Glomerular endothelial cell (primary cell): ENCODE data around the gene NOVA1. TPM values are rescaled to one million over a fixed set of nuclear protein-coding genes. Genes with fewer than 3 reads are reported as not detected.
"Not testable (repeated sequence)": the region's sequence is repeated elsewhere in the genome, so short reads cannot be mapped to it uniquely, and the experiment has no call there.

Experiments
- DNase-seq: peaks from one replicate; pipeline ENCODE4 v3.0.0-alpha.2; 2011; ENCODE audit warnings: low read depth, low spot score; ENCODE audit errors: extremely low read depth
- total RNA-seq: library from RNA; depleted of rRNA; stranded (reverse); fragments of >200 nt; gene quantifications from 2 replicates; pipeline ENCODE4 v1.2.3, GENCODE V29; 2015

The NOVA1 gene, protein sequence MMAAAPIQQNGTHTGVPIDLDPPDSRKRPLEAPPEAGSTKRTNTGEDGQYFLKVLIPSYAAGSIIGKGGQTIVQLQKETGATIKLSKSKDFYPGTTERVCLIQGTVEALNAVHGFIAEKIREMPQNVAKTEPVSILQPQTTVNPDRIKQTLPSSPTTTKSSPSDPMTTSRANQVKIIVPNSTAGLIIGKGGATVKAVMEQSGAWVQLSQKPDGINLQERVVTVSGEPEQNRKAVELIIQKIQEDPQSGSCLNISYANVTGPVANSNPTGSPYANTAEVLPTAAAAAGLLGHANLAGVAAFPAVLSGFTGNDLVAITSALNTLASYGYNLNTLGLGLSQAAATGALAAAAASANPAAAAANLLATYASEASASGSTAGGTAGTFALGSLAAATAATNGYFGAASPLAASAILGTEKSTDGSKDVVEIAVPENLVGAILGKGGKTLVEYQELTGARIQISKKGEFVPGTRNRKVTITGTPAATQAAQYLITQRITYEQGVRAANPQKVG
- total RNA-seq, result 0.87 and 4.5 TPM in 2 replicates

DNA sequence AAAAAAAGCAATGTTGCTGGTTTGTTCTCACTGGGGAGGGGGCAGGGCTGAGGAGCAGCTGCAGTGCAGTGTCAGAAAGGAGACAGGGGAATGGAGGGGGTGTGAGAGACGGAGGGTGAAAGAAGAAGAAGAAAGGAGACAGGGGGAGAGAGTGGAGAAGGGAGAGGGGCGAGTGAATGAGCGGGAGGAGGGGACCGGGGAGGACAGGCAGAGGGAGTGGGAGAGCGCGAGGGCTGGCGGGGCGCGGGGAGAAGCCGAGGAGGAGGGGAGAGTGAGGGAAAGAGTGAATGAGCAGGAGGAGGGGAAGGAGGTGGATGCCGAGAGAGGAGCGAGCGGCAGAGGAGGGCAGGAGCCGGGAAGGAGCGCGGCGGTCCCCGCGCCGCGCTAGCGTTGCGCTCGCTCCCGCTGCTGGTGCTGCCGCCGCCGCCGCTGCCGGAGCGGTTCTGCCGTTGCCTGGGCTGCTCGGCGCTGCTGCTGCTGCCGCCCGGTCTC is at the start of gene NOVA1:
Gene NOVA1, minus strand, starts transcription at position 445 of the 492 bp plus-strand sequence. CDS start 597 bp downstream, outside the sequence.
- no peak for DNase-seq

DNA sequence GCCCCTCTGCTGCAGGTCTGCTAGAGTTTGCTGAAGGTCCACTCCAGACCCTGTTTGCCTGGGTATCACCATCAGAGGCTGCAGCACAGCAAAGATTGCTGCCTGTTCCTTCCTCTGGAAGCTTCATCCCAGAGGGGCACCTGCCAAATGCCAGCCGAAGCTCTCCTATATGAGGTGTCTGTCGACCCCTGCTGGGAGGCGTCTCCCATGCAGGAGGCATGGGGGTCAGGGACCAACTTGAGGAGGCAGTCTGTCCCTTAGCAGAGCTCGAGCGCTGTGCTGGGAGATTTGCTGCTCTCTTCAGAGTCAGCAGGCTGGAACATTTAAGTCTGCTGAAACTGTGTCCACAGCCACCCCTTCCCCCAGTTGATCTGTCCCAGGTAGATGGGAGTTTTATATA is 47.2 kb upstream of the NOVA1 start:
- DNase-seq, result not testable (repeated sequence)

DNA sequence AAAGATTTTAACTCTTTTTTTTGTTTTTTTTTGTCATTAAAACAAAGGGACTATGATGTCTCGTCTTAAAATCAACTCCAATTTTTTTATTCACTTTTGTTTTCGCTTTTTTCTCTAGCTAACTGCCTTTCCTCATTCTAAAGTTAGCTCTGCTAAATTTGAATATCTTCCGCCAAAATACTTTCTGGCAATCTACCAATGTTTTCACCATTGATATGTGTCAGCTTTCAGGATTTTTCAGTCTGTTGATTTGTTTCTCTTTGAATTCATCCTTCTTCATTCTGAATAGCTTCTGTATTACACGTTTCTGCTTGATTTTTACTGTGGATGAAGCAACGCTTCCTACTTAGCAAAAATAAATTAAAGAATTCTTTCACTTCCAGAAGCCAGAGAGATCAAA is 38.7 kb upstream of the NOVA1 start:
- no peak for DNase-seq

DNA sequence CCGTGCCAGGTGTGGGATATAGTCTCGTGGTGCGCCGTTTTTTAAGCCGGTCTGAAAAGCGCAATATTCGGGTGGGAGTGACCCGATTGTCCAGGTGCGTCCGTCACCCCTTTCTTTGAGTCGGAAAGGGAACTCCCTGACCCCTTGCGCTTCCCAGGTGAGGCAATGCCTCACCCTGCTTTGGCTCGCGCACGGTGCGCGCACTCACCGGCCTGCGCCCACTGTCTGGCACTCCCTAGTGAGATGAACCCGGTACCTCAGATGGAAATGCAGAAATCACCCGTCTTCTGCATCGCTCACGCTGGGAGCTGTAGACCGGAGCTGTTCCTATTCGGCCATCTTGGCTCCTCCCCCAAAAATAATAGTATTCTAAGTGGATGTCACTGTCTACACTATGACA is 37.1 kb upstream of the NOVA1 start:
- DNase-seq, result not testable (repeated sequence)

DNA sequence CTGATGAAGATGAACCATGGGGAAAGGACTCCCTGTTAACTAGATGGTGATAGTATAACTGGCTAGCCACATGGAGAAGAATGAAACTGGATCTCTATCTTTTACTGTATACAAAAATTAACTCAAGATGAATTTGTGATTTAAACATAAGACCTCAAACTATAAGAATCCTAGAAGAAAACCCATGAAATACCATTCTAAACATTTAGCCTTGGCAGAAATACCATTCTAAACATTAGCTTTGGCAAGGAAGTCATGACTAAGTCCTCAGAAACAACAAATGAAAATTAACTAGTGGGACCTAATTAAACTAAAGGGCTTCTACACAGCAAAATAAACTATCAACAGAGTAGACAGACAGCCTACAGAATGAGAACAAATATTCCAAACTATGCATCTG is 28.4 kb upstream of the NOVA1 start:
- no peak for DNase-seq

DNA sequence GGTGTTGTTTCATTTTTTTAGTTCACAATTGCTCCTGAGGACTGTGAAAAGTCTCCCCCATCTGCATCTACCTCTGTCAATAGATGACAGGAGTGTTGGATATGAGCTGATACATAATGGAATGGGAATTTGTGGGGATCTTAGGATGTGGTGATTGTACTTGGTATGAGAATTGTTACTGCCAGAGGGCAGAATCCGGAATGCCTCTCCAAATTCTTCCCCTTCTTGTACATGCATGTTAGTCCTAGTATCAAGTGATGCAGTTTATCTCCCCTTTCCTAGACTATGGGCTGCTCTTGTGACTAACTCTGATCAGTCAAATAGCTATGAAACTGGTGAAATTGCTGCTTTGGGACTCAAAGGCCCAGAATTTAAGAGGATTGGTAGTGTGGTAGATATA is 24.8 kb upstream of the NOVA1 start:
- no peak for DNase-seq

DNA sequence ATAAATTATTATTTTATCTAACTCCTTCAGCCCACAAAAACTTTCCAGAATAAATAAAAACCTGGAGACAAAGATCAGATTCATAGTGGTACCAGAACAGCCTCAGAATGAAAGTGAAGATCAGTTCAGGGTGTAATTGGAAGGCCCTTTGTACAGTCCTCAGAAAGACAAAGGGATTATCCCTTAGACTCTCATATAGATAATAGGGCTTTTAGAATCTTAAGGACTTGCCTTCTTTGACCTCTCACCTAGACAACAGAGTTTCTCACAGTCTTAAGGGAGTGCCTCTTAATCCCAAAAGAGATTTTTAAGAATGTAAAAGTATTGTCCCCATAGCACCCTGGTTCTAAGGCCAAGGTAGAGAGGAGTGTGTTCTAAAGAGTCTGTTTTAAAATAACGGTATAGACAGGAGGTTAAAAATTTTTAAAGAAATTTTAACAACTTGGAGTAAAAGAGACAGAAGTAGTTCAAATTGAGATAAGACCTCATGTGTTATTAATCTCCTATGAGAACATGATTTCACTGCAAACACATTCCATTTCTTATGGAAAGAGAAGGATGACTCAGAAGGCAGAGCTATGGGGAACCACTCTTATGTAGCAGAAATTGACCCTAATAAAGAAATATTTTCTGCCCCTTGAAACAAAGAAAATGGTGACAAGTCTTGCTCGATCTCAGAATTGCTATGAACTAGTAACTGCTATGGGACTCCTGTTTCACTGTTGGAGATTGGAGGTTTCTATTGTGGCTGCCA is 24.2 kb upstream of the NOVA1 start:
- no peak for DNase-seq

DNA sequence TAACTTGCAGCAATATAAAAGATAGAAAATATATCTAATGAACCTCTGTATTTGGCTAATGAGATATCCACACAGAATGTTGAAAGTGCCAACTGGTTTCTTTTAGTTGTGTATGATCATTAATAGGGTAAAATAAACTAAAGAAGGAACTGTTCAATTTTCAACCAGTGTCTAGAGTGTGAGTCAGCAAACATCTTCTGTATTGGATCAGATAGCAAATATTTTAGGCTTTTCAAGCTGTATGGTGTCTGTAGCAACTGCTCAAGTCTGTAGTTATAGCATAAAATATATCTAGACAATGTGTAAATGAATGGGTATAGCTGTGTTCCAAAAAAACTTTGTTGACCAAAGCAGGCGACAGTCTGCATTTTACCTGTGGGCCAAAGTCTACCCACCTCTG is 23.5 kb upstream of the NOVA1 start:
- DNase-seq, result no peak

DNA sequence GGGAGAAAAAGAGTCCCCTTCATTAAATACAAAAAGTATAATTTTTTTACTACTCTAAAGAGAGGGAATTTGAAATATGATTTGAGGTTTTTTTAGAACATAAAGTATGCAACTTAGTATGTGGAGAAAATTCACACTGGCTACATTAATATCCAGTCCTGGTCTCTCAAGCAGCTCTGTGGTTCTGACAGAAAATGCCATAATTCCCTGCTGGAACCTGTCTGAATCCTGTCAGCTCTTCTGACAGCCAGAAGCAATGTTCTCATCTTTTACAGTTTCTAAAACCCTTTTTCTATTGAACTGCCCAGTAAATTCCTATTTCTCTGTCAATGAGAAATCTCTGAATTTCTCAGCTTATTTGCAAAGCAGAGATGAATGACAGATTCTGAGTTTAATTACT is 13.4 kb upstream of the NOVA1 start:
- no peak for DNase-seq

DNA sequence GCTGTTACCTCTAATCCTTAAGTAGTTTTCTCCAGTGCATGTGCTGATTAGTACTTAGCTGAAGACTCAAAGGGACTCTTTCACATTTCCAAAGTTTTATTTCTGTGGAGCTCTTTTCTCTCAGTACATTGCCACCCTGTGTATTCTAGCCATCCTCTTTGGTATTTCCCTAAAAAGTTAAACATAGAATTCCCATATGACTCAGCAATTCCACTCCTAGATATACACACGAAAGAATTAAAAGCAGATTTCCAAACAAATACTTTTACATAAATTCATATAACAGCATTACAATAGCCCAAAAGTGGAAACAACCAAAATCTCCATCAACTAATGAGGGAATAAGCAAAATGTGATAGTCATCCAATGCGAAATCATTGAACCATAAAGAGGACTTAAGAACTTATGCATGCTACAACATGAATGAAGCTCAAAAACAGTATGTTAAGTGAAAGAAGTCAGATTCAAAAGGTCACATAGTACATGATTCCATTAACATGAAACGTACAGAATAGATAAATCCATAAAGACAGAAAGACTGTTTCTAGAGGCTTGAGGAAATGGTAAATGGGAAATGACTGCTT is 9.0 kb upstream of the NOVA1 start:
- DNase-seq, result no peak

DNA sequence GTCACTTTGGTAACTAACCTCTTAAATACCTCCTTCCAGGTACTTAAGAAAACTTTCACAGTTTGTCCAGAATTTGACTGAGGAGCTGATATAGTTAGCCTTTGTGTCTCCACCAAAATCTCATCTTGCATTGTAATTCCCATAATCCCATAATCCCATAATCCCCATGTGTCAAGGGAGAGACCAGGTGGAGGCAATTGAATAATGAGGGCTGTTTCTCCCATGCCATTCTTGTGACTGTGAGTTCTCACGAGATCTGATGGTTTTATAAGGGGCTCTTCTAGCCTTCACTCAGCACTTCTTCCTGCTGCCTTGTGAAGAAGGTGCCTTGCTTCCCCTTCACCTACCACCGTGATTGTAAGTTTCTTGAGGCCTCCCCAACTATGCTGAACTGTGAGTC is 7.8 kb upstream of the NOVA1 start:
- DNase-seq, result no peak

DNA sequence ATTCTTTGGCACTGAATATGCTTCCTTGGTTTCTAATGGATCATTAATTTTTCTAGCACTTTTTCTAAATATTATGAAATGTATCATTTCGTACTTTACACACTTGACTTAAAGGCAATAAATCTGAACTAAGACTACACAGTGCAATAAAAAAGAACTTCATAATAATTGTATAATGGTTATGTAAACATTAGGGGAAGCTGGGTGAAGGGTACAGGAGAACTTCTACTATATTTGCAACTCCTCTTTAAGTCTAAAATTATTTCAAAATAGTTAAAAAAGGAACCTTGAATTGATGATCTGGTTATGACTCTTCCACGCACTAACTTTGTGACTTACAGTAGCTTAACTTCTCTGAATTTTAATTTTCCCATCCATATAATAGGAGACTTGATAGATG is 5.1 kb upstream of the NOVA1 start:
- no peak for DNase-seq

DNA sequence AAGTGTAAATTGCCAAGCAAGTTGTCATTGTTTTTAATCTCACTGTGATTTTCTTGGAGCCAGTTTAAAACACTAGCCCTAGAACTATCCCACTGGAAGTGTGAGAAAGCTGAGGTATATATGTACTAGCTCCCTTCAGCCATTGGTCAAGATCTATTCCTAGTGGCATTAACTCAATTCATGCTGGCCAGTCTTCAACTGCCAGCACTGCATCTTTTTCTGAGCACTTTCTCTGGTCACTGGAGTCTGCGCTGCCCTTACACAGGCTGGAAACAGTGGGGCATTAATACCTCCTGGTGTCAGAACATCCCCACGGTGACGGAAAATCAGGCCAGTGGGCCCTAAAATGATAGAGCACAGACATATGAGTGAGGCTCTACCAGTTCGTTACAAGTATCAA is 4.0 kb upstream of the NOVA1 start:
- no peak for DNase-seq

DNA sequence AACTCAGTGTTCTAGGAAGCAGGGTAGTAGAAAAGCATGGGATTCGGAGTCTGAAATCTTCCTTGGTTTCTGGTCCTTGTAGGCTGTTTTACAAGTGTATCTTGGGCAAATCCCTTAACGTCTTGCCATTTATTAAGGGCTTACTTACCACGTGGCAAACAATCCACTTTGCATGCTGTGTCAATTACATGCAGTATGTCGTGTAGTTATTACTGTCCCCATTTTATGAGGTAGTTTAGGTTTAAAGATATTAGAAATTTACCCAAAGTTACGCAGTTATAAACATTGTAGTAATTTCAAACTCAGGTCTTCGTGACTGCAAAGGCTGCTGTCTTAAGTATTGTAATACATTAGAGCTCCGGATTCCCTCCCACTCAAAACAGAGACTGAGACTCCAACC is 1.5 kb upstream of the NOVA1 start:
- no peak for DNase-seq

DNA sequence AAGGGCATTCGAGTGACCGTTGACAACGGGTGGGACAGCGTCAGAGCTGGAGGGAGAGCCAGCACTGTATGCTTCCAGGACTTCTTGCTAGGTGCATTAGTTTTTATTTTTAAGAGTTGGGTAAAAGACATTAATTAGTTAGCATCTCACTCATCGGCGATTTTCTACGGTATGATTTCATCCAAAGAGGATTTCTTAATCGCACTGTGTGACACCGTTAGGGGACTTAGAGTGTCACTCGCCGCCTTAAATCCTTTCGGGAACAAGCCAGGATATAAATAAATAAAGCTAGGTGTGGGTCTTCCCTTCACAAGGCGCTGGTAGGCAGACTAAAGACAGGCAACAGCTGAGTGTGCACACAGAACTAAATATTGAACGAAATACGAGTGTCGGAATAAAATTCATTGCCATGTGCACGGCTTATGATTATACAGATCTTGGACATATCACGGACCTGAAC is 869 bp upstream of the NOVA1 start:
- DNase-seq, result no peak

DNA sequence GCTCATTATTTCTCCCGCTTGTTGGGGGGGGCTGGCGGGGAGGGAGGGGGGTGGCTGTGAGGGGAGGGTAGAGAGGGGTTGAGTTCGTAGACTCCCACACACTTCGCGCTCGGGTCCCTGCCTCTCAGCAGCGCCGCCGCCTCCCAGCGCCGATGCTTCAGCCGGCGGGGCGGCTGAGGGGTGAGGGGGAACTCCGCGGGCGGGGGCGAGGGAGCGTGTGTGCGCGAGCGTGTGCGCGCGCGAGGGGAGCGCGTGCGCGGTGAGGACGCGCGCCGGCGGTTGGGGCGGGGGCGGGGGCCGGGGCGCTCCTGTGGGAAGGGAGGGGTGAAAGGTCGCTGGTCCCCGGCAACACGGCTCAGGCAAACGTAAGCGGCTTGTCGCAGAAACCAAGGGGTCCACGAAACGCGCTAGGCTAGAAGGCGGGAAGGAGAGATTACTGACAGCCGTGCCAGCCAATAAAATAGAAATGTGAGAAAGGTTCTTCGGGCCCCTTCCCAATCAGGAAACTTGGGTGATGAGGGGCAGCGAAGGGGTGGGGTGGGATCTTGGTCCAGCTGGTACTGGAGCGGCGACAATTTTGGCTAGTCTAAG is 343 bp upstream of the NOVA1 start:
- peak; percentile 72 for DNase-seq

DNA sequence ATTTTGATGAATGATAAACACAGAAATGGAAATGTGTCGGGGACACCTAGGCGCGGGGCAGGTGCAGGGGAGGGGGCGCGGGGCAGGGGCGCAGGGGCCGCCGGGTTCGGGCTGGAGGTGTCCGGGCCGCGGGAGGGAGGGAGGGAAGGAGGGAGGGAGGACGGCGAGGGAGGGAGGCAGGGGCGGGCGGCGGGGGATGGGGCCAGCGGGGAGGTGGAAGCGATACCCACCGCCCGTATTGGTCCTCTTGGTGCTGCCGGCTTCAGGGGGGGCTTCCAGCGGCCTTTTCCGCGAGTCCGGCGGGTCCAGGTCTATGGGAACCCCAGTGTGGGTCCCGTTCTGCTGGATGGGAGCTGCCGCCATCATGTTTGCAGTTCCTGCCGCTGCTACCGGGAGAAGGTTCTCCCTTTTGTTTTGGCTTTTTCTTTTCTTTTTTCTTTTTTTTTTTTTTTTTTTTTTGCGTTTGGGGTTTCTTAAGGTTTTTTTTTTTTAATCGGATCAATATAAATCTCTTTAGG is 703 bp downstream of the NOVA1 start:
- DNase-seq, result no peak

DNA sequence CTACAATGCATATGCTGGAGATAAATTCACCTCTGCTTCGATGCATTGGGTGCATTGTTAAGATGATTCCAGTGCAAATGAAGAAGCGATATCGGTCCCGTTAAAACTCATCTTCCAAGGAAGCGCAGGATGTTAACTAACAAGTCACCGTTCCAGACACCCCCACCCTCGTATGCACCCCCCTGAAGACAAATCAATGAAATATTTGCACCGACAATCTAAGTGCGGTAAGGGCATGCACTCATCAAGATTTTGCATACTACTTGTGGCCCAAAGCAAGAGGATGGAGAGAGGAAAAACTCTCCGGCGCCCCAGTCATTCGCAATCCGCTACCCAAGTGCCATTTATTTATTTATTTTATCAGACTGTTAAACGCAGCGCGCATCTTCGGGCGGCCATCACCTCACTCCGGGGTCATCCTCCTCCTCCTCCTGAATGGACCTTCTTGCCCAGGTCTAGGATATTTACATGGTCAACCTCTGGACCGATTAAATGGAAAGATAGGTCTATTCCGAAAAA is 1.2 kb downstream of the NOVA1 start:
- no peak for DNase-seq

DNA sequence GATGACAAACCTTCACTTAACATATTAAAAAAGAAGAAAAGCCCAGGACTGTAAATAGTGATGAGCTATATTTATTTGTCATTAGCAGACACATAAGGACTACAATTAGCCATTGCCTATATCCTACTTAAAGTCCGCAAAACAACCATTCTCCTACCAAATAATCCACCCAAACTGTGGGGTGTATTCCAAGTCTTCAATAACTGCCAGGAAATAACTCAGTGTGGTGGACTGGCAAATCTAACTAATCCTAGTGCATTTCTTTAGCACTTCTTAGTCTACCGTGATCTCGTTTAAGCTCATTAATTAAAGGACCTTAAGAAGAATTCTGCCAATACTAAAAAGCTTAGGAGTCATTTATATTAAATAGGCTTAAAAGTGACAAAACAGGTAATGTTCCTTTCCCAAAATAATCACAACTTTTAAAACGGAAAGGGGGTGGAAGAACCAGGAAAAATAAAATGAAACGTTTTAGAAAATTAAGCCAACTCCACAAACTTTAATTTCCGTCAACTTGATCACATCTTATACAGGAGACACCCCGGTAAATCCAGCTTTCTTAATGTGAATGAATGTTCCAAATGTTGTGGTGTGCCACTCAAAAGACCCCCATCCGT is 1.8 kb downstream of the NOVA1 start:
- no peak for DNase-seq
